ENCODE data around the gene C17orf50. TPM values are rescaled to one million over a fixed set of nuclear protein-coding genes. Genes with fewer than 3 reads are reported as not detected.

The C17orf50 gene
- total and polyA plus RNA-seq, 10 donors: 0.15 to 0.42 TPM; not detected in 8

GRCh38 chr17:35797370-35797769 lies 36.7 kb downstream of the C17orf50 start:
- Histone ChIP-seq H3K27me3 (replicated peaks in 1 of 7) (peaks cover 0 to 56% (median 27%) of the 10 kb centered on the region in 7 donors), H3K4me3 (no peak overlapping the region), H3K9me3 (no peaks in the 10 kb centered on the region), H3K27ac (no peak overlapping the region), H3K4me1 (peaks cover 17 to 54% (median 45%) of the 10 kb centered on the region in 6 donors), H3K36me3 (no peaks in the 10 kb centered on the region)
- intact Hi-C loops (cut with DNase I; ENCODE audit: low total_unique reads): no loop called here
- whole genome bisulfite sequencing, 5 donors: 72 to 88% (median 79%) methylated on average over 4 of the region's 4 CpGs
- DNase-seq: no peak
- TF ChIP-seq CTCF (IDR thresholded peaks at IDR 0.05 in 8 of 11, conservative IDR thresholded peaks at IDR 0.05 in 3 of 11) (no peak), POLR2AphosphoS5 (IDR thresholded peaks at IDR 0.05) (no peak), POLR2A (IDR thresholded peaks at IDR 0.05) (no peak)

GRCh38 chr17:35797918-35798317 lies 37.2 kb downstream of the C17orf50 start:
- Histone ChIP-seq H3K4me1 (peaks cover 17 to 54% (median 45%) of the 10 kb centered on the region in 6 donors), H3K27ac (no peak overlapping the region), H3K9me3 (no peaks in the 10 kb centered on the region), H3K27me3 (replicated peaks in 1 of 7) (peaks cover 0 to 51% (median 27%) of the 10 kb centered on the region in 7 donors), H3K36me3 (no peaks in the 10 kb centered on the region), H3K4me3 (no peak overlapping the region)
- intact Hi-C loops (cut with DNase I; ENCODE audit: low total_unique reads): no loop called here
- TF ChIP-seq POLR2A (IDR thresholded peaks at IDR 0.05): no peak
- TF ChIP-seq POLR2AphosphoS5 (IDR thresholded peaks at IDR 0.05): no peak
- no peak for TF ChIP-seq CTCF (IDR thresholded peaks at IDR 0.05 in 8 of 11, conservative IDR thresholded peaks at IDR 0.05 in 3 of 11)
- 80 to 93% (median 90%) methylated on average over 5 of the region's 5 CpGs for WGBS, 5 donors
- DNase-seq: no peak

- peaks cover 0 to 31% (median 19%) of the 10 kb centered on the region in 7 donors for H3K27me3 ChIP-seq (replicated peaks in 1 of 7)
- H3K27ac ChIP-seq: peak overlapping the region in 3 of 8 donors; percentile 14 to 27 (median 17)
- peak; percentile 79 for DNase-seq
- H3K9me3 ChIP-seq: no peaks in the 10 kb centered on the region
- TF ChIP-seq POLR2A (IDR thresholded peaks at IDR 0.05) (no peak), POLR2AphosphoS5 (IDR thresholded peaks at IDR 0.05) (peak in 1 of 3 donors; percentile 32)
- H3K4me3 ChIP-seq: no peak overlapping the region
- intact Hi-C loops (cut with DNase I; ENCODE audit: low total_unique reads): no loop called here
- H3K4me1 ChIP-seq: peaks cover 20 to 54% (median 43%) of the 10 kb centered on the region in 6 donors
- H3K36me3 ChIP-seq: no peaks in the 10 kb centered on the region
Measured at GRCh38 chr17:35799942-35800341, 39.3 kb downstream of the C17orf50 start.

- peaks cover 13 to 49% (median 33%) of the 10 kb centered on the region in 6 donors for H3K4me1 ChIP-seq
- TF ChIP-seq CTCF (IDR thresholded peaks at IDR 0.05 in 8 of 11, conservative IDR thresholded peaks at IDR 0.05 in 3 of 11) (no peak), POLR2AphosphoS5 (IDR thresholded peaks at IDR 0.05) (peak in 2 of 3 donors; percentile 65), POLR2A (IDR thresholded peaks at IDR 0.05) (no peak)
- WGBS, 5 donors: 25 to 40% (median 32%) methylated on average over 9 of the region's 9 CpGs
- DNase-seq: peak; percentile 83
- intact Hi-C loops (cut with DNase I; ENCODE audit: low total_unique reads): no loop called here
- H3K9me3 ChIP-seq: no peaks in the 10 kb centered on the region
- H3K27me3 ChIP-seq (replicated peaks in 1 of 7): peaks cover 0 to 13% (median 1%) of the 10 kb centered on the region in 7 donors
- no peaks in the 10 kb centered on the region for H3K36me3 ChIP-seq
- peak overlapping the region in 5 of 8 donors; percentile 35 to 69 (median 61) for H3K27ac ChIP-seq
- H3K4me3 ChIP-seq: no peak overlapping the region
Measured at GRCh38 chr17:35801583-35802224, 41.0 kb downstream of the C17orf50 start.

Data from spleen (tissue), 11 donors.